Hepatocyte (in vitro differentiated cells): ENCODE measurements around the gene XXYLT1. TPM values are rescaled to one million over a fixed set of nuclear protein-coding genes. Genes with fewer than 3 reads are reported as not detected.

Experiments
- DNase-seq: peaks from one replicate; pipeline ENCODE4 v3.0.0-alpha.2; 2016; ENCODE audit warnings: low spot score
- H2AFZ ChIP-seq: fragments of 200-600 bp; sonication (generic); 2 replicates; pipeline ENCODE4 v1.6.0; 2016; ENCODE audit warnings: antibody characterized with exemption, mild to moderate bottlenecking
- H3K27ac ChIP-seq: fragments of 200-600 bp; sonication (generic); 2 replicates; pipeline ENCODE4 v1.5.1; 2016; ENCODE audit warnings: mild to moderate bottlenecking
- H3K27me3 ChIP-seq: fragments of 200-600 bp; sonication (generic); 2 replicates; pipeline ENCODE4 v1.6.1; 2016
- H3K36me3 ChIP-seq: fragments of 200-600 bp; sonication (generic); replicated peaks from 2 replicates; pipeline ENCODE4 v1.5.1; 2016; ENCODE audit warnings: low read depth; ENCODE audit not compliant: insufficient read depth
- H3K4me1 ChIP-seq: fragments of 200-600 bp; sonication (generic); 2 replicates; pipeline ENCODE4 v1.5.1; 2016; ENCODE audit warnings: mild to moderate bottlenecking, moderate library complexity; ENCODE audit not compliant: insufficient read depth
- H3K4me2 ChIP-seq: fragments of 200-600 bp; sonication (generic); 2 replicates; pipeline ENCODE4 v1.6.0; 2016
- H3K4me3 ChIP-seq: fragments of 200-600 bp; sonication (generic); 2 replicates; pipeline ENCODE4 v1.5.1; 2016; ENCODE audit warnings: mild to moderate bottlenecking
- H3K79me2 ChIP-seq: fragments of 200-600 bp; sonication (generic); 2 replicates; pipeline ENCODE4 v1.6.0; 2017; ENCODE audit warnings: mild to moderate bottlenecking
- H3K9me2 ChIP-seq: fragments of 200-600 bp; sonication (generic); replicated peaks from 2 replicates; pipeline ENCODE4 v1.6.0; 2017; ENCODE audit warnings: mild to moderate bottlenecking; ENCODE audit not compliant: insufficient read depth
- H3K9me3 ChIP-seq: fragments of 200-600 bp; sonication (generic); 2 replicates; pipeline ENCODE4 v1.5.1; 2016; ENCODE audit warnings: low read depth, mild to moderate bottlenecking
- H4K20me1 ChIP-seq: fragments of 200-600 bp; sonication (generic); 2 replicates; pipeline ENCODE4 v1.6.0; 2016; ENCODE audit warnings: mild to moderate bottlenecking; ENCODE audit not compliant: insufficient read depth, poor library complexity, severe bottlenecking
- EZH2 ChIP-seq: fragments of 200-600 bp; sonication (generic); IDR thresholded peaks from 2 replicates; pipeline ENCODE4 v1.6.1; 2016; ENCODE audit warnings: antibody characterized with exemption, mild to moderate bottlenecking, borderline replicate concordance
- EZH2phosphoT487 ChIP-seq: fragments of 200-600 bp; sonication (generic); IDR thresholded peaks from one replicate; pipeline ENCODE4 v1.6.1; 2018; ENCODE audit warnings: antibody characterized with exemption, mild to moderate bottlenecking, low read depth, moderate library complexity; ENCODE audit not compliant: unreplicated experiment, severe bottlenecking
- WGBS: methylation state at CpG from one replicate; pipeline ENCODE4 v1.1.6; 2016; ENCODE audit warnings: low lambda C conversion rate; ENCODE audit errors: missing lambda C conversion rate; 5-methylcytosine and 5-hydroxymethylcytosine counted together
- polyA plus RNA-seq: library from polyadenylated mRNA; unstranded; fragments of >200 nt; fragmentation: Nextera tagmentation; extraction: Ambion mirVana; gene quantifications from 2 replicates; pipeline ENCODE4 v1.2.1, GENCODE V29; 2016
- total RNA-seq: library from RNA; depleted of rRNA; stranded (reverse); fragments of >200 nt; gene quantifications from 2 replicates; pipeline ENCODE4 v1.2.3, GENCODE V29; 2014
- TF ChIP-seq, protein P1 (sequence below): fragments of 200-600 bp; sonication (generic); IDR thresholded peaks from 2 replicates; pipeline ENCODE4 v1.5.1; 2016; ENCODE audit warnings: antibody characterized with exemption, mild to moderate bottlenecking; ENCODE audit not compliant: poor library complexity

Gene XXYLT1
- total and polyA plus RNA-seq, 2 experiments from 2014 or later = 20.9 to 25.6 TPM

DNA sequence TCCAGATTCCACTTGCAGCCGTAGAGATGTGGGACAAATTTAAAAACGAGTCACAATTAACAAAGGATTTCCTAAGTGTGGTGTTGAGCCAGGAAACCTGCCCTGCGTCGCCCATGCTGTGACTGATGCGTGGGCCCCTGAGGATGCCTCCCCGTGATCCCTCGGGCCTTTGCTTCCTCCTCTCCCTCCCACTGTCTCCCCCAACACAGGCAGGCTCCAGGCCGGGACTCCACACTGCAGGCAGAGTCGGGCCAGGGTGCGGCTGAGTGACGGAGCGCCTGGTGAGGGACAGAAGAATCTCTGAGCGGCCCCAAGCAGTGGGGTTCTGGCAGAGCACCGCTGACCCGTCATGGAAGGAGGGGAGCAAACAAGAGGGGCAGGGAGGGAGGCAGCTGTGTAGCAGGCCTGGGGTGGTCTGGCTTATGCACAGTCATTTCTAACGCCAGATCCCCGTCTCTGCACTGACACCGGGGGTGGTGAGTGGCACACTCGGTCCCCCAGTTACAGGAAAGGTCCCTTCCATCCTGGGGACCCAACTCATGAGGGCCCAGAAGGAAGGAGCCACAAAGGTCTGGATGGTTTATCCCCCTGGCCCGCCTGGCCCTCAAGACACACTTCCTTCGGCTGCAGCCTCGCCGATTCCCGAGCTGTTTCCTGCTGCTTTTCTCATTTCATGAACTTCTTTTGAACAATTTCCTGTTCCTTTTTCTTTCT lies 91.0 kb downstream of the XXYLT1 start:
- DNase-seq = no peak
- no peak overlapping the region for H3K4me2 ChIP-seq
- TF ChIP-seq EZH2 = no peak
- TF ChIP-seq, protein P1, sequence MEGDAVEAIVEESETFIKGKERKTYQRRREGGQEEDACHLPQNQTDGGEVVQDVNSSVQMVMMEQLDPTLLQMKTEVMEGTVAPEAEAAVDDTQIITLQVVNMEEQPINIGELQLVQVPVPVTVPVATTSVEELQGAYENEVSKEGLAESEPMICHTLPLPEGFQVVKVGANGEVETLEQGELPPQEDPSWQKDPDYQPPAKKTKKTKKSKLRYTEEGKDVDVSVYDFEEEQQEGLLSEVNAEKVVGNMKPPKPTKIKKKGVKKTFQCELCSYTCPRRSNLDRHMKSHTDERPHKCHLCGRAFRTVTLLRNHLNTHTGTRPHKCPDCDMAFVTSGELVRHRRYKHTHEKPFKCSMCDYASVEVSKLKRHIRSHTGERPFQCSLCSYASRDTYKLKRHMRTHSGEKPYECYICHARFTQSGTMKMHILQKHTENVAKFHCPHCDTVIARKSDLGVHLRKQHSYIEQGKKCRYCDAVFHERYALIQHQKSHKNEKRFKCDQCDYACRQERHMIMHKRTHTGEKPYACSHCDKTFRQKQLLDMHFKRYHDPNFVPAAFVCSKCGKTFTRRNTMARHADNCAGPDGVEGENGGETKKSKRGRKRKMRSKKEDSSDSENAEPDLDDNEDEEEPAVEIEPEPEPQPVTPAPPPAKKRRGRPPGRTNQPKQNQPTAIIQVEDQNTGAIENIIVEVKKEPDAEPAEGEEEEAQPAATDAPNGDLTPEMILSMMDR = no peak
- no peak for TF ChIP-seq EZH2phosphoT487
- H3K4me3 ChIP-seq = no peak overlapping the region
- no peaks in the 10 kb centered on the region for H3K9me3 ChIP-seq
- 82% methylated on average over 24 of the region's 24 CpGs for WGBS
- H3K36me3 ChIP-seq = no peaks in the 10 kb centered on the region
- no peaks in the 10 kb centered on the region for H3K27me3 ChIP-seq
- no peaks in the 10 kb centered on the region for H3K4me1 ChIP-seq
- H3K9me2 ChIP-seq = no peaks in the 10 kb centered on the region
- no peaks in the 10 kb centered on the region for H4K20me1 ChIP-seq
- no peak overlapping the region for H2AFZ ChIP-seq
- no peak overlapping the region for H3K27ac ChIP-seq
- no peaks in the 10 kb centered on the region for H3K79me2 ChIP-seq

DNA sequence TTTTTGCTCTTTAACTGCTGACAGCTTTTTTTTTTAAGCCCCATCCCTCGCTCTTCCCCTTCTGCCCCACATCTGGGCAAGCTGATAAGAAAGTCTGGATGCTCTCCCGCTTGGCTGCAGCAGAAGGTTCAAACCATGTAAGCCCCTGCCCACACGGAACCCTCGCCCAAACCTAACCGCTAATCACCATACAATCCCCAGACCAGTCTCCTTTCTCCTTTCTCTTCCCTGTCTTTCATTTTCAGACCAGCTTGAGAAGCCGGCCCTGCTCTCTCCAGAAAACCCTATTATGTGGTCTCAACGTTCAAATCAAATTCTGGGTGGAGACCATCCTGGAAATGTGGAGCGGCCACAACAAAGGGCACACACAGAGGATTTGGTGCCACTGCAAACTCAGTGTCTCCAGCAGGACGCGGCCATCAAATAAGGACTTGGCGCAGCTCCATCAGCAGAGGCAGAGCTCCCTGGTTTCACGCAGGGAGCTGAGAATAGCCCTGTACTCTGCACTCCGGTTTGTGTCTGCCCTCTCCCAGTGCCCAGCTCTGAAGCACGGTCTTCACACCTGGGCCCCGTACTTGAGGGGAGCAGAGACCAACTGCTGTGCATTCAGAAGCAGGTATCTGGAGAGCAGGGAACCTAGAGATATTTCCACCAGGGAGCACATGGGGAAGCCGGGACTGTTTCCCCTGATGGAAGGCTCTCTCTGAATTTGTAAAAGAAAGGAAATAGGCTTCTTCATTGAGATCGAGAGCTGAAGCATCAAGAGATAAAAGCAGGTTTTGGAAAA lies 92.6 kb downstream of the XXYLT1 start:
- Histone ChIP-seq H3K27me3 (no peaks in the 10 kb centered on the region), H3K36me3 (no peaks in the 10 kb centered on the region), H3K79me2 (no peaks in the 10 kb centered on the region), H2AFZ (no peak overlapping the region), H3K4me1 (no peaks in the 10 kb centered on the region), H3K9me2 (no peaks in the 10 kb centered on the region), H3K4me3 (no peak overlapping the region), H3K4me2 (no peak overlapping the region), H4K20me1 (no peaks in the 10 kb centered on the region), H3K27ac (no peak overlapping the region), H3K9me3 (no peaks in the 10 kb centered on the region)
- 83% methylated on average over 17 of the region's 17 CpGs for WGBS
- no peak for DNase-seq
- TF ChIP-seq, protein P1 = no peak
- TF ChIP-seq EZH2phosphoT487 = no peak
- no peak for TF ChIP-seq EZH2

DNA sequence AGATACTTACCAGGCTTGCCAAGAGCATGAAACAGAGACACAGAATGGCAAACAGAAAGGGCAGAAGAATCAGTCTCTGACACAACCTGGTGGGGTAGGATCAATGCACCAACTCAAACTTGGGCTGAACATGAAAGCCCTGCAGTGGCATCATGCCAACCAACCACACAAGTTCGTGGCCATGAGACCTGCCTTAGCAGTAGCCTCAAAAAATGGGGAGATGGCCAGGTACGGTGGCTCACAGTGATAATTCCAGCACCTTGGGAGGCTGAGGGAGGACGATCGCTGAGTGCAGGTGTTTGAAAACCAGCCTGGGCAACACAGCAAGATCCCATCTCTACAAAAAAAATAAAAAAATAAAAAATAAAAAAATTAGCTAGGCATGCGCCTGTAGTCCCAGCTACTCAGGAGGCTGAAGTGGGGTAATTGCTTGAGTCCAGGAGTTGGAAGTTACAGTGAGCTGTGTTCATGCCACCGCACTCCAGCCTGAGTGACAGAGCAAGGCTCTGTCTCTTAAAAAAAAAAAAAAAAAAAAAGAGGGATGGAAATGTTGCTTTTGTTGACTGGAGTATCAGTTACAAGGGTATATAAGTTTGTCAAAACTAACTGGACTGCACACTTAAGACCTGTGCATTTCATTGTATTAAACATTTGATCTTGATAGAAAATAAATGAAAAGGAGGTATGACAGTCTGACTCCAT lies 93.4 kb downstream of the XXYLT1 start:
- WGBS = 98% methylated on average over 6 of the region's 6 CpGs
- H3K9me2 ChIP-seq = no peaks in the 10 kb centered on the region
- H3K27me3 ChIP-seq = no peaks in the 10 kb centered on the region
- no peaks in the 10 kb centered on the region for H4K20me1 ChIP-seq
- H3K36me3 ChIP-seq = no peaks in the 10 kb centered on the region
- H3K4me2 ChIP-seq = no peak overlapping the region
- H3K79me2 ChIP-seq = no peaks in the 10 kb centered on the region
- H3K4me3 ChIP-seq = no peak overlapping the region
- no peak for DNase-seq
- TF ChIP-seq EZH2phosphoT487 = no peak
- no peak for TF ChIP-seq EZH2
- TF ChIP-seq, protein P1 = no peak
- no peak overlapping the region for H2AFZ ChIP-seq
- no peaks in the 10 kb centered on the region for H3K9me3 ChIP-seq
- H3K4me1 ChIP-seq = no peaks in the 10 kb centered on the region
- no peak overlapping the region for H3K27ac ChIP-seq
